ENCODE results near the gene C12orf75.

GRCh38 chr12:105355752-105356151, 25.3 kb downstream of the C12orf75 start:
- TF ChIP-seq POLR2A (IDR thresholded peaks at IDR 0.05) (no peak), CTCF (IDR thresholded peaks at IDR 0.05) (no peak)

Data from thyroid gland (tissue), 4 donors.